K562 (cell line): ENCODE data around the gene SEC23IP. TPM values are rescaled to one million over a fixed set of nuclear protein-coding genes. Genes with fewer than 3 reads are reported as not detected.

Source experiments
- CCNT2 ChIP-seq: IDR thresholded peaks from 2 replicates; pipeline ENCODE4 v1.6.1; 2011; ENCODE audit warnings: borderline replicate concordance, low read depth, mild to moderate bottlenecking, moderate library complexity, mixed read lengths, low read length; ENCODE audit not compliant: insufficient read length; ENCODE audit errors: extremely low read depth
- CEBPZ ChIP-seq: fragments of 150-350 bp; IDR thresholded peaks from 2 replicates; pipeline ENCODE4 v1.6.1; 2014; ENCODE audit warnings: low read depth, mild to moderate bottlenecking, low read length, borderline replicate concordance
- ELF4 ChIP-seq: fragments of 450-650 bp; formaldehyde crosslinking; IDR thresholded peaks from 2 replicates; pipeline ENCODE4 v1.4.0; 2022; ENCODE audit warnings: missing genetic modification characterization
- HIVEP1 ChIP-seq: fragments of 250-450 bp; sonication (Bioruptor Pico); IDR thresholded peaks from 2 replicates; pipeline ENCODE4 v1.4.0; 2020; ENCODE audit warnings: mild to moderate bottlenecking
- KAT2B ChIP-seq: IDR thresholded peaks from one replicate; pipeline ENCODE4 v1.6.1; 2012; ENCODE audit warnings: low read depth, mild to moderate bottlenecking, control low read depth, inconsistent platforms, low read length, moderate library complexity
- KDM2B ChIP-seq: fragments of 250-450 bp; sonication (Bioruptor Pico); IDR thresholded peaks from 2 replicates; pipeline ENCODE4 v1.8.0; 2021; ENCODE audit warnings: mild to moderate bottlenecking, moderate library complexity
- MYC ChIP-seq, 2 experiments: fragments of 250-450 bp in 1 of 2; sonication (Bioruptor Pico) in 1 of 2; IDR thresholded peaks; 2 replicates each; pipeline versions ENCODE4 v1.5.1 to v1.6.1; 2012 to 2021; ENCODE audit warnings: low read depth in 2 of 2, borderline replicate concordance in 1 of 2, improper control_type of control experiment in 1 of 2, low read length in 1 of 2, mild to moderate bottlenecking in 1 of 2, moderate library complexity in 1 of 2
- PCBP1 ChIP-seq: fragments of 200-400 bp; formaldehyde crosslinking; IDR thresholded peaks from 2 replicates; pipeline ENCODE4 v1.6.1; 2018; ENCODE audit warnings: mild to moderate bottlenecking, low read depth, low read length; ENCODE audit not compliant: poor library complexity, severe bottlenecking
- PTRF ChIP-seq: fragments of 450-650 bp; IDR thresholded peaks from 2 replicates; pipeline ENCODE4 v1.6.1; 2016; ENCODE audit warnings: mild to moderate bottlenecking, missing genetic modification characterization, missing compliant biosample characterization
- ZNF324 ChIP-seq: fragments of 250-450 bp; sonication (Bioruptor Pico); IDR thresholded peaks from 2 replicates; pipeline ENCODE4 v1.4.0; 2020; ENCODE audit warnings: mild to moderate bottlenecking
- ZNF347 ChIP-seq: fragments of 450-650 bp; formaldehyde crosslinking; IDR thresholded peaks from 2 replicates; pipeline ENCODE4 v1.4.0; 2020; ENCODE audit warnings: low read depth, mild to moderate bottlenecking, moderate library complexity
- ZNF551 ChIP-seq: fragments of 250-450 bp; sonication (Bioruptor Pico); IDR thresholded peaks from 2 replicates; pipeline ENCODE4 v1.5.0; 2021; ENCODE audit warnings: mild to moderate bottlenecking, moderate library complexity
- ZNF584 ChIP-seq: fragments of 200-800 bp; sonication (Bioruptor generic); IDR thresholded peaks from 2 replicates; pipeline ENCODE4 v1.6.1; 2016; ENCODE audit warnings: low read depth, mild to moderate bottlenecking, missing genetic modification characterization, missing compliant biosample characterization
- polyA plus RNA-seq, 8 experiments: library from polyadenylated mRNA; depleted of rRNA in 4 of 8; stranded (reverse) in 5 of 8; unstranded in 3 of 8; fragments of >200 nt; fragmentation: Nextera tagmentation in 2 of 8; fragmentation: Illumina TruSeq in 1 of 8; extraction: Ambion mirVana in 2 of 8; extraction: Trizol in 1 of 8; gene quantifications; 2 replicates each; pipeline versions ENCODE4 v1.2.1 to v1.2.3, GENCODE V29; 2011 to 2014; ENCODE audit warnings: inconsistent platforms in 1 of 8, missing spikeins in 1 of 8
- total RNA-seq, 7 experiments: library from RNA; depleted of rRNA in 6 of 7; stranded (reverse); fragments of >200 nt in 6 of 7; fragmentation: Illumina TruSeq in 2 of 7; extraction: Trizol in 2 of 7; gene quantifications; 2 replicates each; pipeline versions ENCODE4 v1.2.1 to v1.2.3, GENCODE V29; 2011 to 2021; ENCODE audit warnings: low replicate concordance in 1 of 7
- TF ChIP-seq, protein P1 (sequence below): IDR thresholded peaks from 2 replicates; pipeline ENCODE4 v1.6.1; 2012; ENCODE audit warnings: low read depth, low read length, improper control_type of control experiment, borderline replicate concordance
- TF ChIP-seq, protein P2 (sequence below): IDR thresholded peaks from 2 replicates; pipeline ENCODE4 v1.6.1; 2011; ENCODE audit not compliant: insufficient read length; ENCODE audit errors: extremely low read depth
- TF ChIP-seq, protein P3 (sequence below), 2 experiments: IDR thresholded peaks; 2 replicates each; pipeline ENCODE4 v1.6.1; 2012; ENCODE audit warnings: improper control_type of control experiment in 2 of 2, low read depth in 2 of 2, low read length in 2 of 2, borderline replicate concordance in 1 of 2

Gene SEC23IP
- total and polyA plus RNA-seq, 9 of the 15 experiments (the other 6 are each of a cell fraction or from before 2014, with no cell fraction given): 15.8 to 38.4 (median 22.5) TPM

DNA sequence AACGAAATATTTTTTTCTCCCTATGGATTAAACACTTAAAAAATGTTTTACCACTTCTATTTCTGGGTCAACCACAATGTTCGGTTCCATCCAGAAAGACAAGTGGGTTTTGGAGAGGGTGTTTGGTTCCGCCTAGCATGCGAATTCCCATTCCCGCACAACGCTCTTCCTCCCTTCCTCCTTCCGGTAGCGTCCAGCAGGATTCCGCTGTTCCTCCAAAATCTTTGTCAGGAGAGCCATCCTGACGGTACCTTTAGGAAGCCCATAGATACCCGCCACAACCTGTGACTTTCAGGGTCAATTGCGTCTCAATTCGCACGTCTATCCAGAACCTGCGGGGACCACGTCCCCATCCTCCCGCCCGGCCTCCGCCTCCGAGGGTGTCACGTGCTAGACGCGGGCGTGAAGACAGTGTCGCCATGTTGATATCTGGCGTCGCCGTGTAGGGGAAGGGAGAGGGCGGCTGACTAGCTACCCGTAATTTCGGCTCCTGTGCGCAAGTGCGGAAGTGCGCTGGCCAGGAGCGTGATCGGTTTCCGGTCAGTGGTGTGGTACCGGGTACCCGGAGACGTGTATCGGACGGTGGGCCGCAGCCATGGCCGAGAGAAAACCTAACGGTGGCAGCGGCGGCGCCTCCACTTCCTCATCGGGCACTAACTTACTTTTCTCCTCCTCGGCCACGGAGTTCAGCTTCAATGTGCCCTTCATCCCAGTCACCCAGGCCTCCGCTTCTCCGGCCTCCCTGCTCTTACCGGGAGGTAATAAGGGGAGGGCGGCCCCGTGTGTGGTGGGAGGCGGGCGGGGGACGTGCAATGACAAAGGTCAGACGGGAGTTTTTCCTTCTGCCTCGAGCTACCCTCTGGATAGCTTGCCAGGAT lies at the start of gene SEC23IP (continued):
- no peak for TF ChIP-seq ZNF347 (CRISPR knock-in tag)
- TF ChIP-seq PCBP1: no peak
- TF ChIP-seq MYC (IDR thresholded peaks at IDR 0.05; ENCODE audit: low read depth, low read length): peak; percentile 85
- peak; percentile 49; the same call in 1 of the 2 replicates for TF ChIP-seq MYC (CRISPR knock-in tag; IDR thresholded peaks at IDR 0.05; ENCODE audit: borderline replicate concordance, low read depth)
- TF ChIP-seq KAT2B: no peak
- TF ChIP-seq ZNF551: no peak
- no peak for TF ChIP-seq ELF4 (CRISPR knock-in tag)
- TF ChIP-seq, protein P1, sequence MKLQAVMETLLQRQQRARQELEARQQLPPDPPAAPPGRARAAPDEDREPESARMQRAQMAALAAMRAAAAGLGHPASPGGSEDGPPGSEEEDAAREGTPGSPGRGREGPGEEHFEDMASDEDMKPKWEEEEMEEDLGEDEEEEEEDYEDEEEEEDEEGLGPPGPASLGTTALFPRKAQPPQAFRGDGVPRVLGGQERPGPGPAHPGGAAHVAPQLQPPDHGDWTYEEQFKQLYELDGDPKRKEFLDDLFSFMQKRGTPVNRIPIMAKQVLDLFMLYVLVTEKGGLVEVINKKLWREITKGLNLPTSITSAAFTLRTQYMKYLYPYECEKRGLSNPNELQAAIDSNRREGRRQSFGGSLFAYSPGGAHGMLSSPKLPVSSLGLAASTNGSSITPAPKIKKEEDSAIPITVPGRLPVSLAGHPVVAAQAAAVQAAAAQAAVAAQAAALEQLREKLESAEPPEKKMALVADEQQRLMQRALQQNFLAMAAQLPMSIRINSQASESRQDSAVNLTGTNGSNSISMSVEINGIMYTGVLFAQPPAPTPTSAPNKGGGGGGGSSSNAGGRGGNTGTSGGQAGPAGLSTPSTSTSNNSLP: no peak
- no peak for TF ChIP-seq KDM2B
- TF ChIP-seq, protein P2, sequence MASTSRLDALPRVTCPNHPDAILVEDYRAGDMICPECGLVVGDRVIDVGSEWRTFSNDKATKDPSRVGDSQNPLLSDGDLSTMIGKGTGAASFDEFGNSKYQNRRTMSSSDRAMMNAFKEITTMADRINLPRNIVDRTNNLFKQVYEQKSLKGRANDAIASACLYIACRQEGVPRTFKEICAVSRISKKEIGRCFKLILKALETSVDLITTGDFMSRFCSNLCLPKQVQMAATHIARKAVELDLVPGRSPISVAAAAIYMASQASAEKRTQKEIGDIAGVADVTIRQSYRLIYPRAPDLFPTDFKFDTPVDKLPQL: no peak
- no peak for TF ChIP-seq PTRF (tag)
- TF ChIP-seq, protein P3, sequence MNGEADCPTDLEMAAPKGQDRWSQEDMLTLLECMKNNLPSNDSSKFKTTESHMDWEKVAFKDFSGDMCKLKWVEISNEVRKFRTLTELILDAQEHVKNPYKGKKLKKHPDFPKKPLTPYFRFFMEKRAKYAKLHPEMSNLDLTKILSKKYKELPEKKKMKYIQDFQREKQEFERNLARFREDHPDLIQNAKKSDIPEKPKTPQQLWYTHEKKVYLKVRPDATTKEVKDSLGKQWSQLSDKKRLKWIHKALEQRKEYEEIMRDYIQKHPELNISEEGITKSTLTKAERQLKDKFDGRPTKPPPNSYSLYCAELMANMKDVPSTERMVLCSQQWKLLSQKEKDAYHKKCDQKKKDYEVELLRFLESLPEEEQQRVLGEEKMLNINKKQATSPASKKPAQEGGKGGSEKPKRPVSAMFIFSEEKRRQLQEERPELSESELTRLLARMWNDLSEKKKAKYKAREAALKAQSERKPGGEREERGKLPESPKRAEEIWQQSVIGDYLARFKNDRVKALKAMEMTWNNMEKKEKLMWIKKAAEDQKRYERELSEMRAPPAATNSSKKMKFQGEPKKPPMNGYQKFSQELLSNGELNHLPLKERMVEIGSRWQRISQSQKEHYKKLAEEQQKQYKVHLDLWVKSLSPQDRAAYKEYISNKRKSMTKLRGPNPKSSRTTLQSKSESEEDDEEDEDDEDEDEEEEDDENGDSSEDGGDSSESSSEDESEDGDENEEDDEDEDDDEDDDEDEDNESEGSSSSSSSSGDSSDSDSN (IDR thresholded peaks at IDR 0.05; ENCODE audit: borderline replicate concordance in 1 of 2, low read depth in 2 of 2, low read length in 2 of 2): 0 out of 4 replicates have a peak, but pooled peaks of 1 of the 2 experiments have one; percentile 36
- no peak for TF ChIP-seq CCNT2
- no peak for TF ChIP-seq CEBPZ
- TF ChIP-seq ZNF584 (CRISPR knock-in tag): no peak
- no peak for TF ChIP-seq ZNF324 (CRISPR knock-in tag)
- no peak for TF ChIP-seq HIVEP1 (CRISPR knock-in tag)
